ENCODE data around the gene IMMP2L. TPM values are rescaled to one million over a fixed set of nuclear protein-coding genes. Genes with fewer than 3 reads are reported as not detected.

IMMP2L gene
- total and polyA plus RNA-seq, 2 of the 4 experiments (the other 2 are of a cell fraction): 5.8 to 9.3 TPM

GRCh38 chr7:111239437-111239836, 322.9 kb downstream of the IMMP2L start:
- Histone ChIP-seq H3K9ac (ENCODE audit: low read depth, low read length) (no peak overlapping the region), H3K9me3 (ENCODE audit: control insufficient read depth, insufficient read depth, low read length) (no peaks in the 10 kb centered on the region), H3K9me1 (ENCODE audit: insufficient read depth, low read length) (no peaks in the 10 kb centered on the region), H2BK120ac (ENCODE audit: low read depth, low read length) (no peak overlapping the region), H4K5ac (ENCODE audit: low read depth, low read length) (no peak overlapping the region), H2BK20ac (ENCODE audit: low read depth, low read length) (no peak overlapping the region), H3K4me1 (ENCODE audit: control insufficient read depth, insufficient read depth, low read length) (no peaks in the 10 kb centered on the region), H3K36me3 (ENCODE audit: control insufficient read depth, insufficient read depth, low read length) (no peaks in the 10 kb centered on the region), H4K8ac (ENCODE audit: low read depth in 2 of 2, low read length in 2 of 2) (no peak overlapping the region), H3K27ac (ENCODE audit: insufficient read depth, low read length) (no peak overlapping the region), H3K4me2 (ENCODE audit: low read depth, low read length) (peak overlapping the region; percentile 100; the same call in 1 of the 2 replicates), H3K23ac (ENCODE audit: low read depth, low read length) (no peak overlapping the region), H2AFZ (replicated peaks; ENCODE audit: low read length, poor library complexity) (no peak overlapping the region), H3K4ac (ENCODE audit: low read depth, low read length) (no peak overlapping the region), H4K91ac (ENCODE audit: insufficient read depth, low read depth, low read length) (no peak overlapping the region), H3K4me3 (ENCODE audit: insufficient read depth, low read depth, low read length) (no peak overlapping the region), H3K18ac (ENCODE audit: low read depth, low read length) (no peak overlapping the region; the same call in 1 of the 2 replicates), H3K79me1 (ENCODE audit: low read depth in 1 of 2, low read length in 2 of 2) (no peaks in the 10 kb centered on the region), H2AK9ac (replicated peaks; ENCODE audit: low read depth, low read length, poor library complexity) (no peak overlapping the region), H2BK15ac (ENCODE audit: low read depth, low read length) (no peak overlapping the region), H2BK5ac (ENCODE audit: low read depth, low read length, poor library complexity, severe bottlenecking) (no peak overlapping the region), H3K56ac (ENCODE audit: extremely low read depth, insufficient read depth, low read length) (no peak overlapping the region), H3K27me3 (ENCODE audit: control insufficient read depth, insufficient read depth, low read length) (no peaks in the 10 kb centered on the region), H2AK5ac (ENCODE audit: low read depth, low read length) (no peak overlapping the region), H4K20me1 (ENCODE audit: insufficient read depth, low read length) (no peaks in the 10 kb centered on the region), H3K14ac (replicated peaks; ENCODE audit: low read depth, low read length) (no peak overlapping the region)
- BruUV-seq (replicated peaks): no TSS peak
- WGBS, 2 experiments (ENCODE audit: extremely low coverage in 2 of 2, insufficient read length in 1 of 2): no CpG with 5 or more reads among the region's 1 CpG
- no peak for ATAC-seq (ENCODE audit: low read depth)
- intact Hi-C loops (cut with micrococcal nuclease): no loop called here
- dilution Hi-C loops (cut with HindIII; ENCODE audit: low sequenced_read_pairs, unreplicated experiment): no loop called here
- ChIA-PET CTCF (no interaction called here), POLR2A (ENCODE audit: unreplicated experiment) (no interaction called here)
- in situ Hi-C loops (cut with MboI; ENCODE audit: low sequenced_read_pairs): no loop called here
- TF ChIP-seq MAZ (IDR thresholded peaks at IDR 0.05; ENCODE audit: borderline replicate concordance, low read depth, low read length): no peak
- TF ChIP-seq MXI1 (IDR thresholded peaks at IDR 0.05; ENCODE audit: borderline replicate concordance, low read depth, low read length): no peak
- DNase-seq: no peak
